Osteocyte (in vitro differentiated cells): ENCODE results near the gene PPP1R26. TPM values are rescaled to one million over a fixed set of nuclear protein-coding genes. Genes with fewer than 3 reads are reported as not detected.

Experiments
- total RNA-seq: library from RNA; stranded (reverse); gene quantifications from 2 replicates; pipeline ENCODE4 v1.2.1, GENCODE V29; 2021

The PPP1R26 gene
- total RNA-seq, 1 donor from 2014 or later: 21.1 TPM

Other genes starting within 250 kb of the PPP1R26 start
- gene MRPS2, start 20.9 kb downstream of the PPP1R26 start, total RNA-seq: 33.4 and 35.6 TPM in 2 replicates
- not detected in 2 replicates for gene LCN1, start 41.7 kb downstream of the PPP1R26 start, total RNA-seq
- not detected in 2 replicates for gene OBP2A, start 66.3 kb downstream of the PPP1R26 start, total RNA-seq
- not detected in 2 replicates for gene PAEP, start 82.0 kb downstream of the PPP1R26 start, total RNA-seq
- gene GLT6D1, start 159.8 kb downstream of the PPP1R26 start, total RNA-seq: not detected in 2 replicates
- gene LCN9, start 183.5 kb downstream of the PPP1R26 start, total RNA-seq: not detected in 2 replicates
- not detected in 2 replicates for gene SOHLH1, start 219.7 kb downstream of the PPP1R26 start, total RNA-seq
- not detected in 2 replicates for gene KCNT1, start 222.4 kb downstream of the PPP1R26 start, total RNA-seq